ENCODE data around the gene MYO16.

MYO16 gene

GRCh38 chr13:109140054-109140453, 510.6 kb downstream of the MYO16 start:
- DNase-seq: no peak

DNA sequence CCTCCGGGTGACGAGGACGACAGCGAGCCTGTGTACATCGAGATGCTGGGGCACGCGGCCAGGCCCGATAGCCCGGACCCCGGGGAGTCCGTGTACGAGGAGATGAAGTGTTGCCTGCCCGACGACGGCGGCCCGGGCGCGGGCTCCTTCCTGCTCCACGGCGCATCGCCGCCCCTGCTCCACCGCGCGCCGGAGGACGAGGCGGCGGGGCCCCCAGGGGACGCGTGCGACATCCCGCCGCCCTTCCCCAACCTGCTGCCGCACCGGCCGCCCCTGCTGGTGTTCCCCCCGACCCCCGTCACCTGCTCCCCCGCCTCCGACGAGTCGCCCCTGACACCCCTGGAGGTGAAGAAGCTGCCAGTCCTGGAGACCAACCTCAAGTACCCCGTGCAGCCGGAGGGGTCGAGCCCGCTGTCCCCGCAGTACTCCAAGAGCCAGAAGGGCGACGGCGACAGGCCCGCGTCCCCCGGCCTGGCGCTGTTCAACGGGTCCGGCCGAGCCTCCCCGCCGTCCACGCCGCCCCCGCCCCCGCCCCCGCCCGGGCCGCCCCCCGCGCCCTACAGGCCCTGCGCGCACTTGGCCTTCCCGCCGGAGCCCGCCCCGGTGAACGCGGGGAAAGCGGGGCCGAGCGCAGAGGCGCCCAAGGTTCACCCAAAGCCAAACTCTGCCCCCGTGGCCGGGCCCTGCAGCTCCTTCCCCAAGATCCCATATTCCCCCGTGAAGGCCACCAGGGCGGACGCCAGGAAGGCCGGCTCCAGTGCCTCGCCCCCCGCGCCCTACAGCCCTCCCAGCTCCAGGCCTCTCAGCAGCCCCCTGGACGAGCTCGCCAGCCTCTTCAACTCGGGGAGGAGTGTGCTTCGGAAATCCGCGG, 511.3 kb downstream of the MYO16 start:
- no peak for DNase-seq

GRCh38 chr13:109141706-109142105, 512.3 kb downstream of the MYO16 start:
- no peak for DNase-seq

DNA sequence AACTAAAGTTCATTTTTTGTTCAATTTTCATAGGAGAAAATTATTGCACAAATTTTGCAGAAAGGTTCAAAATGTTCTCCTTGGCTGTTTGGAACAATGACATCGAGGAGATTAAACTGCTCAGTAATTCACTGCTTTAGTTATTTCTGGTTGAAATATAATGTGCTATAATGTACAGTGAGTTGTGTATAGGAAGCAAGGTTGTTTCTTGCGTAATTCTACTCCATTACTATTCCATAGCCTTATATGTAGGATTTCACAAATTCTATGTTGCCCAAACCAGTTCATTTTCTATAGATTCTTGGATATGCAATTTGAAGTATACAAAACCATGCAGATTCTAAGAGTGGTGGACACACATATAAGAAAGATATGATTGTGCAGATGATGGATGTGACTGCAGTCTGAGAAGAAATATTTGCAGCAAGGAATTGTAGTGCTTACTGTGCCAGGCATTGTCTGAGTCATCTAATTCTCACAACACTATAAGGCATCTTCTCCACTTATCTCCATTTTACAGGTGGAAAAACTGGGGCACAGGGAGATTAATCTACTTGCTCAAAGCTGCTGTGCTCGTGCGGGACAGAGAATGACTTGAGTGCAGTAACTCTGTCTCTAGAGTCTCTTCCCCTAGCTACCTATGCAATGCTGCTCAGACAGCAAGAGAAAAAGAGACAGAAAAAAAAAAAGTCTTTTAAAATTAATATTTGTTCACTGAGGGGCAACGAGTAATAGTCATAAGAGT, 515.5 kb downstream of the MYO16 start:
- DNase-seq: no peak

GRCh38 chr13:109145631-109146030, 516.2 kb downstream of the MYO16 start:
- no peak for DNase-seq

GRCh38 chr13:109146393-109146792, 517.0 kb downstream of the MYO16 start:
- no peak for DNase-seq

- no peak for DNase-seq
Observed at GRCh38 chr13:109146912-109147647, 517.7 kb downstream of the MYO16 start.

GRCh38 chr13:109148243-109148642, 518.8 kb downstream of the MYO16 start:
- DNase-seq: no peak

DNA sequence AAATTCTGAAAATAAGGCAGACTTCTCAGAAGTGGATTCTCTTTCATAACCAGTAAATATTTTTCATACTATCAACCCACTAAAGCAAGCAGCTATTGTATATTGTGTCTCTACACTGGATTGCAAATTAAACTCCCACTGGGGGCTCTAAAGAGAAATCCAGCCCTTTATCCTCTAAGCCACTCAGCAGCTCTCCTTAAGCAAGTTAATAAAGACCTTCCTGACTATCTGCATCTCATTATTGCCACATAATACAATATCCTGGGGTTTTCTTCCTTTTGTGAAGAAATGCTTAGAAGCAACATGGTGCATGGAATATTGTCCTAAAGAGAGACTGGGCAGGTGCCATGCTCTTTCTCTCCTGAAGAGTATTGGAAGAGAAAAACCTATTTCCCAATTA, 521.3 kb downstream of the MYO16 start:
- DNase-seq: no peak

GRCh38 chr13:109151255-109151654, 521.8 kb downstream of the MYO16 start:
- DNase-seq: no peak

DNA sequence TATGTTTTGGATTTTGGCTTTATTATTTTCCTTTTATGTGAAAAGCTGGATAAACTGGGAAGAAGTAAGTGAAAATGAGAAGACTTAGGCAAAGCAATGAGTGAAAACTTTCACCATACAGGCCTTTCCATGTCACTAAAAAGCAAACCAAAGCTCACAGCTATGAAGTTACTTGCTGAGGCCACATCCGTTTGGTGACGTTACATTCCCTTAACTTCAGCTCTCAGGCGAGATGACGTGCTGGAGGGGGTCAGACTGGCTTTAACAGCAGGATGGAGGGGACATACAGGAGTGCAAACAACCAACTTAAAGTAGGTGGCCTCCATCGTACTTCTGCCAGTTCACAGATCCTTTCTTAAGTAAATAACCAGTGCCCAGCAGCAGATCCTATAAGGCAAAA, 522.3 kb downstream of the MYO16 start:
- no peak for DNase-seq

- DNase-seq: no peak
Observed at GRCh38 chr13:109152311-109152820, 523.0 kb downstream of the MYO16 start.

GRCh38 chr13:109152941-109153340, 523.5 kb downstream of the MYO16 start:
- DNase-seq: no peak

GRCh38 chr13:109154146-109154545, 524.7 kb downstream of the MYO16 start:
- no peak for DNase-seq

- DNase-seq: no peak
Observed at GRCh38 chr13:109154546-109154945, 525.1 kb downstream of the MYO16 start.

DNA sequence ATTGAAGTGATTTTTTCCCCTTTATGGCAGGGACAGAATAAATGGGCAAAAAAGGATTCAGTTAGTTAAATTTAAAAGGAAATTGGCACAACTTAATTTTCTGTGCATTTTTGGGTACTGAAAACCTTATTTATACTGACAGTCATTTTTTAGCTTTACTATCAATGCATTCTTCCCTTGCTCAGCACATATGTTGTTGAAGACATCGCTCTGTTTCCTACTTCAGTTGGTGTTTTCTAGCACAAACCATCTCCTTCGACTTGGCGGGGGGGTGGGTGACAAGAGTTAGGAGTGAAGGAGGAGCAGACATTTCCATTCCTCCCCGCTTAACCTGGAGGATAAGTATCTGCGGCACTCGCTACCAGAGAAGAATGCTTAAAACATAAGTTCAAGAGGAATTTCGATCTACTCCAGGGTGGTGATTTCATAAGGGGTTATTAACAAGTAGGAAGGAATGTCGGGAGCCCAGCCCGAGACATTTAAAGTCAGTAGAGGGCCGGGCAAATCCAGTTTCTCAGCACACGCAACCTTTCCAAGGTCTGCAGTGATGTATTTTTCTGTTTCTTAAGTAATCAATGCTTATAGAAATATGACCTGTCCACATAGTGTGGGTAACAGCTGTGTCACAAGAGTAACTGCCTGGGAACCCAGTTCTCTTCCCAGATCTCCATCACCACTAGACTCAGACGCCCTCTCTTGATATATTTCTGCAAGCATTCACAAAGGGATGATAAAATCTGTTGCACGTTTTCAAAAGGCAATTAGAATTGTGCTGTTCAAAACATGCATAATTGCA, 525.8 kb downstream of the MYO16 start:
- DNase-seq: no peak

- no peak for DNase-seq
Observed at GRCh38 chr13:109156181-109156935, 526.9 kb downstream of the MYO16 start.

DNA sequence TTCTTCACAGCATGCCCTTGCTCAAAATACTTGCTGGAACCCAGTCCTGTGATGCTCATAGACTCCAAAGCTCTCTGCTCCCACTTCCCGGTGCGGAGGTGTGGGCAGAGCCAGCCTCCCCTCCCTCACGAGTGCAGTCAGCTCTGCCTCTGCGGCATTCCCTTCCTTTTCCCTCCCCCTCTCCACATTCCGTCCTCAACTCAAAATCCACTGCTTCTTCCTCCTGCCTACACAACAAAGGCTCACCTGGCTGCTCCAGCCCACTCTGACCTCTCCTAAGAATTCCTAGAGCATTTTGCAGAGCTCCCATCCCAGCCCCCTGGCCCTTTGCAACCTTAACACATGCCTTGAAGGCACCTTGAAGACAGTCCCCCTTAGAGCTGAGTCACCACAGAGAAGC, 527.9 kb downstream of the MYO16 start:
- DNase-seq: no peak

DNA sequence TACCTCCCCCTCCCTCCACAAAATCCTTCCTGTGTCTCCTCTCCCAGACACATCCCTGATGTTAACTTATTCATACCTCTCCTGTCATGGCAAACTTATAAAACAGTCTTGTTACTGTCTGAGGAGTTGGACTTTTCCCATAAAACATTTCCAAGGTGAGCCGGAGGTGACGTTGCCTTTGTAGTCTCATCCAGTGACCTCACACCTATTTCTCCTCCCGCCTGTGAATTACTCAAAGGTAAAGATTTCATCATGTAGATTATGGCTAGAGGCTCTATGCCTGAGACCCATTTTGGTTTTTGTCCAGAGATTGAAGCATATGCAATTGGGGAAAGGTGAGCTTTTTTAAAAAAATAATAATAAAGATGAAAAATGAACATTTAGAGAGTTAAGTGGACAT, 529.0 kb downstream of the MYO16 start:
- no peak for DNase-seq

DNA sequence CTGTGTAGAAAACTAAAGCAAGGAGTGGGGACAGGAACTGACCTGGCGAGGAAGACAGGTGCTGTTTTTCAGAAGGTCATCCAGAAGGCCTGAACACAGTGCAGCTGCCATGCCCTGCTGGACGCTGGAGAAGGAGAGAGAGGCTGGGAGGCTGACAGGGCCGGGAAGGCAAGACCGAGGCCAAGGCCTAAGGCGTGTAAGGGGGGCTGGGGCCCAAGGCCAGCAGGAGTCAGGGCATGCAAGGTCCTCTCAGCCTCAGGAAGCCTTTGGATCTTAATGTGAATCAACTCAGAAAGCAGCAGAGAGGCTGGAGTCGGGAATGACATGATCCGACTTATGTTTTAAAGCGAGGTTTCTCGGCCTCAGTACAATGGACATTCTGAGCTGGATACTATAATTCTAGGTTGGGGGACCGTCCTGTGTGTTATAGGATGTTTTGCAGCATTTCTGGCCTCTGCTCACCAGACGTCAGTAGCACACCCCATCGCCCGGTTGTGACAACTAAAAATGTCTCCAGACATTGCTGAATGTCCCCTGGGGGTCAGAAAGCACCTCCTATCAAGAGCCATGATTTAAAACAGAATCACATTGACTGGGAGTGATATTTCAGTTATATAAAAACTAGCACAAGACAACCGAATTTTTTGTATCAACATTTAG, 530.4 kb downstream of the MYO16 start:
- no peak for DNase-seq

DNA sequence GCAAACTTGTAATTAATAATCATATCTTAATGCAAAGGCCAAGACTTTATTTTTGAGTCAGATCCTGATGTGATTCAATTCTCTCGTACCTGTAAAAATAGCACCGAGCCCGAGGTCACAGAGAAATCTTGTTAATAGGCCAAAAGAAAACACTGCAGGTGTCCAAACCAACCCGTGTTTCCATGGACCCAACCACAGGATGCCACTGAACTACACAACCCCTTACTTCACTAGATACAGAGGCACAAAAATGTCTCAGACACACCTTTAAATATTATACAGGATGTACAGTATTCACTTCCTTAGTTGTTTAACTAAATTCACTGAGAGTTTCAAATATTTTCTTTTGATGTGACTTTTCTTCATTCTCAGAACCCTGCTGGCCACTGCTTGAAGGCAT, 530.9 kb downstream of the MYO16 start:
- DNase-seq: no peak
